ENCODE results near the gene C1QL3. TPM values are rescaled to one million over a fixed set of nuclear protein-coding genes. Genes with fewer than 3 reads are reported as not detected.

C1QL3 gene
- total RNA-seq, 2 donors from 2014 or later = not detected

DNA sequence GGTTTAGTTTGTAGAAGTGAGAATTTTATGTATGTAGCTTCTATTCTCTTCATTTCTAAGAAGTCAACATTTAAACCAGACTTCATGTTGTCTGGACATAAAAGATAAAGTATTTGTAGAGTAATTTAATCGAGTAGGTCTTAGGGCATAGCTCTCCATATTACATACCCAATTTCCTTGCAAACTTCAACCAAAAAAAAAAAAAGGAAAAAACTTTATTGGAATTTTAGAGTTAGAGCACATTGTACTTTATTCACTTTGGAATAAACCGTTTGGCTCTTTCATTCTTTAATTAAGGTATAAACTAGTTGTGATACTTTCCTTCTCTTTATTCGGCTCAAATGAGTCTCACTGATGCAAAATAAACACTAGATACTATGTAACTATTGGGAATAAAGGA, 48.9 kb downstream of the C1QL3 start:
- Histone ChIP-seq H3K4me1 (no peaks in the 10 kb centered on the region), H3K27me3 (no peaks in the 10 kb centered on the region), H3K36me3 (replicated peaks in 1 of 2; ENCODE audit: insufficient read depth in 1 of 2, low read depth in 2 of 2) (no peaks in the 10 kb centered on the region), H3K27ac (no peak overlapping the region), H3K9me3 (no peaks in the 10 kb centered on the region), H3K4me3 (no peak overlapping the region)
- TF ChIP-seq, protein P1, sequence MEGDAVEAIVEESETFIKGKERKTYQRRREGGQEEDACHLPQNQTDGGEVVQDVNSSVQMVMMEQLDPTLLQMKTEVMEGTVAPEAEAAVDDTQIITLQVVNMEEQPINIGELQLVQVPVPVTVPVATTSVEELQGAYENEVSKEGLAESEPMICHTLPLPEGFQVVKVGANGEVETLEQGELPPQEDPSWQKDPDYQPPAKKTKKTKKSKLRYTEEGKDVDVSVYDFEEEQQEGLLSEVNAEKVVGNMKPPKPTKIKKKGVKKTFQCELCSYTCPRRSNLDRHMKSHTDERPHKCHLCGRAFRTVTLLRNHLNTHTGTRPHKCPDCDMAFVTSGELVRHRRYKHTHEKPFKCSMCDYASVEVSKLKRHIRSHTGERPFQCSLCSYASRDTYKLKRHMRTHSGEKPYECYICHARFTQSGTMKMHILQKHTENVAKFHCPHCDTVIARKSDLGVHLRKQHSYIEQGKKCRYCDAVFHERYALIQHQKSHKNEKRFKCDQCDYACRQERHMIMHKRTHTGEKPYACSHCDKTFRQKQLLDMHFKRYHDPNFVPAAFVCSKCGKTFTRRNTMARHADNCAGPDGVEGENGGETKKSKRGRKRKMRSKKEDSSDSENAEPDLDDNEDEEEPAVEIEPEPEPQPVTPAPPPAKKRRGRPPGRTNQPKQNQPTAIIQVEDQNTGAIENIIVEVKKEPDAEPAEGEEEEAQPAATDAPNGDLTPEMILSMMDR (IDR thresholded peaks at IDR 0.05) = no peak
- TF ChIP-seq POLR2A (IDR thresholded peaks at IDR 0.05) = no peak
- ATAC-seq (no peak), DNase-seq (no peak)
- WGBS, 2 donors = 84 to 89% methylated on average over 3 of the region's 3 CpGs
- intact Hi-C loops (cut with DNase I) = no loop called here

DNA sequence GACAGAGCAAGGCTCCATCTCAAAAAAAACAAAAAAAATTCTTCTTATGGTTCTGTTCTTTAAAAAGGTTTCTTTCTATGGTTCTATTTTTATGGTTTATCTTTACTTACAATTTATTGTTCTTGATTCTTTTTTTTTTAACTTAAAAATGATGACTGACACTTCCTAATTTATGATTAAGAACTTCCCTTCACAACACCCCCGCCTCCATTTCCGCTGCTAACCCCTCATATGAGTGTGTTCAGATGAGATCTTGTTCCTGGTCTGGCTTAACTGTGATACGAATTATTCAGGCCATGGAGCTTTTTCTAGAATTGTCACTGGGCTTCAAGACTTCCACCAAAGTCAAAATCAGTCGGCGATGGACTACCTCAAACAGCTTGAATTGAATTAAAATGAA, 50.9 kb downstream of the C1QL3 start:
- no peaks in the 10 kb centered on the region for H3K9me3 ChIP-seq
- H3K27ac ChIP-seq = no peak overlapping the region
- TF ChIP-seq, protein P1 (IDR thresholded peaks at IDR 0.05) = no peak
- TF ChIP-seq POLR2A (IDR thresholded peaks at IDR 0.05) = no peak
- ATAC-seq = no peak
- H3K4me1 ChIP-seq = no peaks in the 10 kb centered on the region
- H3K36me3 ChIP-seq (replicated peaks in 1 of 2; ENCODE audit: insufficient read depth in 1 of 2, low read depth in 2 of 2) = no peaks in the 10 kb centered on the region
- no peaks in the 10 kb centered on the region for H3K27me3 ChIP-seq
- WGBS, 2 donors = 76 to 95% methylated on average over 5 of the region's 5 CpGs
- no peak overlapping the region for H3K4me3 ChIP-seq
- intact Hi-C loops (cut with DNase I) = no loop called here
- peak in 1 of 4 donors; percentile 7 for DNase-seq

DNA sequence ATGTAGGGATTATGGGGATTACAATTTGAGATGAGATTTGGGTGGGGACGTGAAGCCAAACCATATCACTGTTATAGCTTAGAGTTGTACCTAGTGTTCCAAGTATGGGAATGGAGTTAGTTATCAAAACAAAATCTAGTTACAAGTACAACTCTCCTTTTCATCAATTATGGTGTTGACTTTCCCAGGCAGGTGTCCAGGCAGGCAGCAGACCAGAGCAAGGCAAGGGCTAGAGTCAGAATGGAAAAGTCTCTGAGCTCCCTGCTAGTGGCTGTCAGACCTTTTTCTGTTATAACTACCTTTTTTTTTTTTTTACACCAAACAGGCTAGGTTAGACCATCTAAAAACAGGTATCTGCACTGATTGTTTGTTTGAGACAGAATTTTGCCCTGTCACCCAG, 55.7 kb downstream of the C1QL3 start:
- Histone ChIP-seq H3K4me1 (no peaks in the 10 kb centered on the region), H3K27me3 (no peaks in the 10 kb centered on the region), H3K36me3 (replicated peaks in 1 of 2; ENCODE audit: insufficient read depth in 1 of 2, low read depth in 2 of 2) (no peaks in the 10 kb centered on the region), H3K4me3 (no peak overlapping the region), H3K9me3 (no peaks in the 10 kb centered on the region), H3K27ac (no peak overlapping the region)
- 100% methylated on average over 1 of the region's 1 CpG for WGBS, 2 donors
- DNase-seq (no peak), ATAC-seq (no peak)
- intact Hi-C loops (cut with DNase I) = no loop called here
- TF ChIP-seq, protein P1 (IDR thresholded peaks at IDR 0.05) = no peak
- no peak for TF ChIP-seq POLR2A (IDR thresholded peaks at IDR 0.05)

Small RNA genes lying within 50 kb of the gene (small RNA-seq; reads per million reads assigned to genes)
- gene RNU2-18P = not detected

Other genes with a start within 250 kb of the C1QL3 start
- 10 to 100 TPM in 1 of 2 donors, 1 to 10 TPM in 1; 6.3 to 17.6 TPM for gene PTER, start 84.9 kb downstream of the C1QL3 start, total RNA-seq